Heart left ventricle (tissue), 13 donors: ENCODE measurements around the gene MGMT.

Source experiments
- CTCF ChIP-seq, 12 donors: fragments of 200-600 bp; sonication (generic) in 4 of 12; IDR thresholded peaks; one replicate each; pipeline versions ENCODE4 v1.5.0 to v1.8.0; 2018 to 2022; ENCODE audit warnings: antibody characterized with exemption in 12 of 12, mild to moderate bottlenecking in 5 of 12
- POLR2A ChIP-seq, 2 donors: fragments of 450-650 bp; IDR thresholded peaks; one replicate each; pipeline ENCODE4 v1.6.1; 2017; ENCODE audit warnings: antibody characterized with exemption in 2 of 2, mild to moderate bottlenecking in 2 of 2, moderate library complexity in 2 of 2
- donor health status: ischemic (EF 13 %, LVEDD 7.1; RV severe dilation, severe dysfunction).
- donor health status: DM: no; HTN: yes; CAD: no.
- donor health status: DM: no; HTN: no; CAD: no.
- donor health status: ischemic (EF 25% LVEDD 6.9; RV normal size, moderate dysfunction).
- donor health status: ischemic (EF 25% LVEDD 5.7; RV mildly dilated, moderate dysfunction).
- donor health status: ischemic (EF 35%, LVEDD 5.7; RV mildly dilated, moderate dysfunction).
- donor health status: nonischemic (EF 11% LVEDD 7.7; RV severe dilation, severe dysfunction).
- donor health status: DM: yes; HTN: yes; CAD: no.
- donor health status: PGD.
- donor health status: ischemic (EF 29% LVEDD 5.4; RV normal size, mild dysfunction).
- donor health status: nonischemic (EF 23%, LVEDD 6.1; RV moderate dilation, normal function).

- TF ChIP-seq CTCF (IDR thresholded peaks at IDR 0.05) (no peak), POLR2A (IDR thresholded peaks at IDR 0.05) (no peak)
These were observed 211.1 kb downstream of the MGMT start for GRCh38 chr10:129678186-129678585.
